ENCODE data around the gene LYPD3. TPM values are rescaled to one million over a fixed set of nuclear protein-coding genes. Genes with fewer than 3 reads are reported as not detected.
A peak's percentile ranks its signal among the peaks of the same experiment; 100 is the strongest.

LYPD3 gene
- polyA plus RNA-seq, 1 donor (not counting 4 experiments of a cell fraction or from before 2014, with no cell fraction given) = 163 TPM

- TF ChIP-seq EZH2 (IDR thresholded peaks at IDR 0.05; ENCODE audit: low read length) = no peak
- no peak for TF ChIP-seq CTCF (optimal IDR thresholded peaks at IDR 0.05 in 1 of 3, IDR thresholded peaks at IDR 0.05 in 1 of 3, conservative IDR thresholded peaks at IDR 0.05 in 1 of 3; ENCODE audit: extremely low read depth in 1 of 3, insufficient read depth in 2 of 3, low read length in 3 of 3)
- H3K27me3 ChIP-seq (ENCODE audit: control insufficient read depth, extremely low read depth, insufficient read depth, low read length) = no peaks in the 10 kb centered on the region
- no peaks in the 10 kb centered on the region for H3K9me3 ChIP-seq (ENCODE audit: control insufficient read depth, low read depth, low read length)
- peak overlapping the region; percentile 64 for H3K27ac ChIP-seq (ENCODE audit: control insufficient read depth, insufficient read depth, low read length)
- peak overlapping the region; percentile 66 for H3K4me2 ChIP-seq (ENCODE audit: control insufficient read depth, extremely low read depth, insufficient read depth, low read depth, low read length)
- H2AFZ ChIP-seq (ENCODE audit: control insufficient read depth, low read length) = peak overlapping the region; percentile 74
- FAIRE-seq = peak; percentile 70
- H3K4me1 ChIP-seq (ENCODE audit: control insufficient read depth, extremely low read depth, insufficient read depth, low read length) = peaks cover 31% of the 10 kb centered on the region
- no peaks in the 10 kb centered on the region for H4K20me1 ChIP-seq (ENCODE audit: control insufficient read depth, extremely low read depth, insufficient read depth, low read length)
- peak; percentile 55 for DNase-seq (ENCODE audit: low read depth, low spot score)
- peak overlapping the region in 2 of 3 experiments; percentile 25 to 44 for H3K4me3 ChIP-seq (ENCODE audit: control insufficient read depth in 2 of 3, extremely low read depth in 1 of 3, insufficient read depth in 2 of 3, low read depth in 1 of 3, low read length in 3 of 3)
- H3K9ac ChIP-seq (ENCODE audit: control insufficient read depth, extremely low read depth, insufficient read depth, low read length) = peak overlapping the region; percentile 48
- dilution Hi-C loops (cut with MboI; ENCODE audit: extremely low pct_ligation_motif_present, low sequenced_read_pairs) = no loop called here
- no peaks in the 10 kb centered on the region for H3K79me2 ChIP-seq (ENCODE audit: control insufficient read depth, insufficient read depth, low read length)
- peaks cover 3 to 19% of the 10 kb centered on the region in 2 experiments for H3K36me3 ChIP-seq (ENCODE audit: control insufficient read depth in 2 of 2, extremely low read depth in 1 of 2, insufficient read depth in 2 of 2, low read length in 2 of 2)
- H3K9me1 ChIP-seq (ENCODE audit: control insufficient read depth, extremely low read depth, insufficient read depth, low read length) = peaks cover 2% of the 10 kb centered on the region
Measured at GRCh38 chr19:43474986-43475705, 9.7 kb upstream of the LYPD3 start.

- peaks cover 32% of the 10 kb centered on the region for H3K4me1 ChIP-seq (ENCODE audit: control insufficient read depth, extremely low read depth, insufficient read depth, low read length)
- H3K9me3 ChIP-seq (ENCODE audit: control insufficient read depth, low read depth, low read length) = no peaks in the 10 kb centered on the region
- no peaks in the 10 kb centered on the region for H3K79me2 ChIP-seq (ENCODE audit: control insufficient read depth, insufficient read depth, low read length)
- no peaks in the 10 kb centered on the region for H4K20me1 ChIP-seq (ENCODE audit: control insufficient read depth, extremely low read depth, insufficient read depth, low read length)
- FAIRE-seq = no peak
- peak overlapping the region; percentile 66 for H3K4me2 ChIP-seq (ENCODE audit: control insufficient read depth, extremely low read depth, insufficient read depth, low read depth, low read length)
- no peak overlapping the region for H3K4me3 ChIP-seq (ENCODE audit: control insufficient read depth in 2 of 3, extremely low read depth in 1 of 3, insufficient read depth in 2 of 3, low read depth in 1 of 3, low read length in 3 of 3)
- TF ChIP-seq EZH2 (IDR thresholded peaks at IDR 0.05; ENCODE audit: low read length) = no peak
- no peak overlapping the region for H2AFZ ChIP-seq (ENCODE audit: control insufficient read depth, low read length)
- H3K9ac ChIP-seq (ENCODE audit: control insufficient read depth, extremely low read depth, insufficient read depth, low read length) = peak overlapping the region; percentile 41
- H3K36me3 ChIP-seq (ENCODE audit: control insufficient read depth in 2 of 2, extremely low read depth in 1 of 2, insufficient read depth in 2 of 2, low read length in 2 of 2) = peaks cover 3 to 17% of the 10 kb centered on the region in 2 experiments
- dilution Hi-C loops (cut with MboI; ENCODE audit: extremely low pct_ligation_motif_present, low sequenced_read_pairs) = no loop called here
- H3K27me3 ChIP-seq (ENCODE audit: control insufficient read depth, extremely low read depth, insufficient read depth, low read length) = no peaks in the 10 kb centered on the region
- no peak overlapping the region for H3K27ac ChIP-seq (ENCODE audit: control insufficient read depth, insufficient read depth, low read length)
- H3K9me1 ChIP-seq (ENCODE audit: control insufficient read depth, extremely low read depth, insufficient read depth, low read length) = peaks cover 2% of the 10 kb centered on the region
- DNase-seq (ENCODE audit: low read depth, low spot score) = no peak
Measured at GRCh38 chr19:43474487-43474886, 9.1 kb upstream of the LYPD3 start.

Measured in keratinocyte (primary cell).